DMS 273 (cell line): ENCODE results near the gene RHEX.
"Not testable (repeated sequence)": the region's sequence is repeated elsewhere in the genome, so short reads cannot be mapped to it uniquely, and the experiment has no call there.

Experiments
- DNase-seq: peaks from one replicate; lab custom pipeline; 2025; ENCODE audit not compliant: unreplicated experiment; lab: John Stamatoyannopoulos, UW

RHEX gene

GRCh38 chr1:206052919-206053610, at the start of gene RHEX:
RHEX (plus strand) TSS chr1:206053173; CDS start chr1:206097829, 44,656 bp downstream.
- DNase-seq: not testable (repeated sequence)

GRCh38 chr1:206003854-206004800, 48.8 kb upstream of the RHEX start:
- no peak for DNase-seq

- DNase-seq: peak; percentile 29
Observed at GRCh38 chr1:206004826-206005225, 48.1 kb upstream of the RHEX start.

GRCh38 chr1:206005234-206005633, 47.7 kb upstream of the RHEX start:
- no peak for DNase-seq

GRCh38 chr1:206005778-206006180, 47.2 kb upstream of the RHEX start:
- no peak for DNase-seq

GRCh38 chr1:206006946-206007345, 46.0 kb upstream of the RHEX start:
- DNase-seq: no peak

- no peak for DNase-seq
Observed at GRCh38 chr1:206010060-206010459, 42.9 kb upstream of the RHEX start.

GRCh38 chr1:206011057-206011456, 41.9 kb upstream of the RHEX start:
- no peak for DNase-seq

- no peak for DNase-seq
Observed at GRCh38 chr1:206012086-206012859, 40.7 kb upstream of the RHEX start.

GRCh38 chr1:206013026-206013795, 39.8 kb upstream of the RHEX start:
- DNase-seq: no peak

- DNase-seq: no peak
Observed at GRCh38 chr1:206014601-206015000, 38.4 kb upstream of the RHEX start.

GRCh38 chr1:206015071-206015470, 37.9 kb upstream of the RHEX start:
- no peak for DNase-seq

- no peak for DNase-seq
Observed at GRCh38 chr1:206020393-206021007, 32.5 kb upstream of the RHEX start.

GRCh38 chr1:206021008-206021625, 31.9 kb upstream of the RHEX start:
- no peak for DNase-seq

- no peak for DNase-seq
Observed at GRCh38 chr1:206021626-206022365, 31.2 kb upstream of the RHEX start.

- no peak for DNase-seq
Observed at GRCh38 chr1:206022766-206023165, 30.2 kb upstream of the RHEX start.

- DNase-seq: no peak
Observed at GRCh38 chr1:206023695-206024094, 29.3 kb upstream of the RHEX start, which contains the start of gene CTSE. CTSE (minus strand) TSS chr1:206023895; CDS start chr1:206023791, 104 bp downstream.

GRCh38 chr1:206025283-206025820, 27.6 kb upstream of the RHEX start:
- no peak for DNase-seq

- DNase-seq: no peak
Observed at GRCh38 chr1:206029484-206029883, 23.5 kb upstream of the RHEX start.
